GM18951 (cell line): ENCODE results near the gene ASB15.

Experiments
- POLR2A ChIP-seq: IDR thresholded peaks from 4 replicates; pipeline ENCODE4 v1.6.1; 2011; ENCODE audit warnings: mild to moderate bottlenecking; ENCODE audit not compliant: insufficient read length, insufficient read depth; ENCODE audit errors: extremely low read depth
- in situ Hi-C: fragments of 300-500 bp; cut with MboI; formaldehyde crosslinking; loops from one replicate; pipeline ENCODE4 v1.12.0; 2022; ENCODE audit warnings: low sequenced_read_pairs, mixed read lengths, inconsistent platforms; ENCODE audit not compliant: unreplicated experiment

The ASB15 gene

DNA sequence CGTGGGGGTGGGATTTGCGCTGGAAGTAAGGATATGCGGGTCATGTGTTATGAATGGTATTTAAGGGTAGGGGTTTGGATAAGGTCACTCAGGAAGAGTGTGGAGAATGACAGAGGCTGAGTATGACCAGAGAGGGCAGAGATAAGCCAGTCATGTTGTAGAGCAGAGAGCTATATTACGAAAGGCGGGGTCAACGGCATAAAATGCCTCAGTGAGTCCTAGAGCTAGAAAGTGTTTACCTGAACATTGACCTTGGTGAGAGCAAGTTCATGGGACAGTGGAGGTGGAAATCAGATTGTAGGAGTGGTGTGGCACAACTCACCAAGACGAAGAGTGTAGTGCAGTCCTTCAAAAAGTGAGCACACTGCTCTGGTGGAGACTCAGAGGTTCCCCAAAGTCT lies 67.9 kb downstream of the ASB15 start:
- in situ Hi-C loops, result no loop called here
- TF ChIP-seq POLR2A, result no peak

- in situ Hi-C loops, result no loop called here
- TF ChIP-seq POLR2A, result no peak
These were observed 71.6 kb downstream of the ASB15 start for GRCh38 chr7:123673137-123673732.

- in situ Hi-C loops, result no loop called here
- no peak for TF ChIP-seq POLR2A
These were observed 72.3 kb downstream of the ASB15 start for GRCh38 chr7:123673752-123674398.

GRCh38 chr7:123674399-123675180 lies 73.0 kb downstream of the ASB15 start:
- no peak for TF ChIP-seq POLR2A
- in situ Hi-C loops, result no loop called here

DNA sequence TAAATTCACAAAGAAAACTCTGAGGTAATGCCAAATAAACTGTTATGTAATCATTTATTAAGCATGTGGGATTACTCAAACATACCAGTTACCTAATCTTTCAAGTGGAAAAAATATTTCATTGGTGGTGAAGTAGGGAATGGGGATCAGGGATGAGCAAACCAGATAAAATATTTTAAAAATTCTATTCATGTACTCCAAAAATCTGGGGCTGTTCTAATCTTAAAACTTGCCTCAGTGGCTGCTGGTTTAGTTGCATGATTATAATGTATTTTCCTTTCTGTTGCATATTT lies 73.5 kb downstream of the ASB15 start:
- TF ChIP-seq POLR2A, result no peak
- in situ Hi-C loops, result no loop called here

DNA sequence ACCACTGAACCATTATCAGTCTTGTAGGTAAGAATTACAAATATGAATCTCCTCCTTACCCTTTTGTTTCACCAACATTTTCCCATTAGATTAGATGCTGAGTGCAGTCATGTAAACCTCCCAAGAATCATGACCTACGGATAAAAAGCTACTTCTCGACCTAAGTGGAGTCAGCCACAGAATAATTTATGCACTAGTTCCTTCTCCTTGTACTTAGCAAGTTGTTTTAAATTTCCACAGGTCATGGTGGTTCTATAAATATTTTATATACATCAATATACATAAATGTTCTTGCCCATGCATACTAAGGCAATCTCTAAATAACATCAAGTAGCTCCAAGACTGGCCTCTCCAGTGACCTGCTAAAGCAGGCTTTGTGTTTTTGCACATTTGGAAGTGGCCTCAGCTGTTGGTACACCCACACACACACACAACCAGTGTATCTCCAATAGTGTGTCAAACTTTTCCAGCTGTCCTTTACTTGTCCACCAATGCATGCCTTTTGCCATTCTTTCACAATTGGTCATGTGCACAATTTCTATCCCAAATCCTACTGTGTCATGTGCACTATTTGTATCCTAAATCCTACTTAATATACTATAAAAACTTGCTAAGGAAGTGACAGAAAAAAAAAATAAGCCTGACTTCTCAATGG lies 75.6 kb downstream of the ASB15 start:
- in situ Hi-C loops, result no loop called here
- no peak for TF ChIP-seq POLR2A

DNA sequence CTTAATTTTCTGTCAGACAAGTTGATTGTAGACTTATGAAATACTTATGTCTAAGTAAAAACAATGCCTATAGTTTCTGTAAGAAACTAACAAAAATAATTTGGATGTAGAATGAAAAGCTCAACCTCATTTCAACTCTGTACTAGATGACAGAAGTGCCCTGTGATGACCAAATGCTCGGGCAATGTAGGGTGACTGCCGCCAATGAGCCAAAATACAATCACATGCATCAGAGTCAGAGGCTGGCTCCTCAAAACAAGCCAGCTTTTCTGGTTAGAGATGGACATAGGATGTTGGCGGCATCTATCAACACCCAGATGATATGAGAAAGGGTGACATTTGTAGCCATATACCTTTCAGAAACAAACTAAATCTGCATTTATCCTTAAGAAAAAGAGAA lies 78.0 kb downstream of the ASB15 start:
- no peak for TF ChIP-seq POLR2A
- in situ Hi-C loops, result no loop called here

DNA sequence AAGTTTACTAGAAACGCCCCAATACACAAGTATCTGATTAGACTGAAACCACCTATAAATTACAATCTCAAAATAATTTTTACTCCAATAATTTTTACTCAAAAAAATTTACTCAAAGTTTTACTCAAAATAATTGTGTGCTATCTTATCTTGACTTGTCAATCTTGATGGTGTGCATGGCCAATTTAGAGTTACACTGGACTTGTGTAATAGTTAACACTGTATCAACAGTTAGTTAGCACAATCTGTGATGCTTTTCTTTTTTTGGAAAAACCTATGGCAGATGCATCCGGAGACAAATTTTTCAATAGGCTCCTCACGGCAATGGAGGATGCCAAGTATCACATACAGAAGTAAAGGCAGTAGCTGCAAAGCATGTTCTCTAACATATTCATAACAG lies 79.0 kb downstream of the ASB15 start:
- no peak for TF ChIP-seq POLR2A
- in situ Hi-C loops, result no loop called here

- no peak for TF ChIP-seq POLR2A
These were observed 79.9 kb downstream of the ASB15 start for GRCh38 chr7:123681561-123681960.

DNA sequence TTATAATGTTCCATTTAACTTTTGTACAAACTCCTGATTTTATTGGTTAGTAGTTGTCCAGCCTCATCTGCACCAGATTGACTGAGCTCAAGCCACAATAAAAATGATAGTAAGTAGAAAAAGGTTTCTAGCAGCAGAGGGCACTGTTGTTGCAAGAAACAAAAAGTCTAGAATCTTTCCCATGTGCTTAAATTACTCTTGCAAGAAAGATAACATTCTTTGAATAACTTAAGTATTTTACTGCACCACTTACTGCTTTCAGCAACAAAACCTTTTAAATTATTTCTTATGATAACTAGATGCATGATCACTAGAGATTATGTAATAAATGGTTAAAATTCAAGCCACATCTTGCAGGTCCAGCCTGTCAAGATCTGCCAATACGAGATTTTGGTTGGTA lies 81.1 kb downstream of the ASB15 start:
- in situ Hi-C loops, result no loop called here
- no peak for TF ChIP-seq POLR2A

More at GRCh38 chr7:123681561-123681960, 79.9 kb downstream of the ASB15 start:
- in situ Hi-C loops, result no loop called here

DNA sequence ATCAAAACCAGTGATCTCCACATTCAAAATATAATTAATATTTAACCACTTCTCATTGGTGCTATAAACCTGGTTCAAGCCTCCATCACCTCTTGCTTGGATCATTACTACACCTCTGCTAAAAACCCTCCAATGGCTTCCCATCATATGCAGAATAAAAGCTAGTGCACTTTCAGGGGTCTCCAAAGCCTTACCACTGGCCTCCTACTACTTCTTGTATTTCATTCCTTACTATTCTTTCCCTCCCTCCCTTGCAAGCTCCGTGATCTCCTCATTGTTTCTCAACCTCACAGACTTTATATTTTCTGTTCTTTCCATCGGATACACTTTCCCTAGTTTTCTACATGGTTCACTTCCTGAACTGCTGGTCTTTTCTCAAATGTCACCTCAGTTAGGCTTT lies 85.5 kb downstream of the ASB15 start:
- in situ Hi-C loops, result no loop called here
- TF ChIP-seq POLR2A, result no peak

- in situ Hi-C loops, result no loop called here
- TF ChIP-seq POLR2A, result no peak
These were observed 86.1 kb downstream of the ASB15 start for GRCh38 chr7:123687727-123688126.
